B cell (primary cell): ENCODE results near the gene AEN. TPM values are rescaled to one million over a fixed set of nuclear protein-coding genes. Genes with fewer than 3 reads are reported as not detected.

ENCODE experiments used
- ATAC-seq: fragments of 200-7000 bp; cut with Tn5 transposase; one replicate; pipeline ENCODE4 v1.10.0; 2021; ENCODE audit warnings: low read depth, mild to moderate bottlenecking, moderate number of reproducible peaks, moderate library complexity
- CTCF ChIA-PET: fragments of 350-600 bp; sonication (Branson Sonifier 250); formaldehyde crosslinking; loops from one replicate; lab custom pipeline; 2021; ENCODE audit warnings: antibody characterized with exemption, inconsistent platforms; lab: Charles Lee
- POLR2A ChIA-PET: fragments of 350-600 bp; sonication (Branson Sonifier 250); formaldehyde crosslinking; loops from one replicate; lab custom pipeline; 2021; ENCODE audit warnings: antibody characterized with exemption; lab: Charles Lee
- DNase-seq: peaks from one replicate; pipeline ENCODE4 v3.0.0; 2013
- H2AFZ ChIP-seq: 2 replicates; pipeline ENCODE4 v1.6.1; 2012; ENCODE audit warnings: mild to moderate bottlenecking, low read depth, low read length; ENCODE audit not compliant: insufficient read depth, poor library complexity, severe bottlenecking
- H3K27ac ChIP-seq, 2 donors: 1 replicate in 1 of 2; 2 replicates in 1 of 2; pipeline ENCODE4 v1.5.1; 2012 to 2013; ENCODE audit warnings: low read length in 2 of 2, mild to moderate bottlenecking in 2 of 2, moderate library complexity in 1 of 2
- H3K27me3 ChIP-seq, 4 experiments: fragments of 200-600 bp in 1 of 4; sonication (generic) in 1 of 4; replicated peaks in 1 of 4; 1 replicate in 2 of 4; 2 replicates in 2 of 4; pipeline versions ENCODE4 v1.6.1 to v1.7.0; 2013 to 2016; ENCODE audit warnings: low read length in 3 of 4, mild to moderate bottlenecking in 2 of 4, mixed read lengths in 1 of 4, moderate library complexity in 1 of 4; ENCODE audit not compliant: insufficient read depth in 4 of 4, control insufficient read depth in 3 of 4; ENCODE audit errors: control extremely low read depth in 1 of 4
- H3K36me3 ChIP-seq, 2 experiments: replicated peaks in 1 of 2; 1 replicate in 1 of 2; 2 replicates in 1 of 2; pipeline versions ENCODE4 v1.6.1 to v1.7.1; 2013; ENCODE audit warnings: low read length in 1 of 2; ENCODE audit not compliant: insufficient read depth in 2 of 2, control insufficient read depth in 1 of 2; ENCODE audit errors: control extremely low read depth in 1 of 2, extremely low read depth in 1 of 2
- H3K4me1 ChIP-seq, 2 donors: fragments of 200-600 bp in 1 of 2; sonication (generic) in 1 of 2; 1 replicate in 1 of 2; 2 replicates in 1 of 2; pipeline versions ENCODE4 v1.5.1 to v1.6.1; 2013 to 2017; ENCODE audit warnings: low read length in 2 of 2; ENCODE audit not compliant: control insufficient read depth in 2 of 2, insufficient read depth in 2 of 2
- H3K4me2 ChIP-seq: replicated peaks from 2 replicates; pipeline ENCODE3; 2012; ENCODE audit warnings: mild to moderate bottlenecking, low read depth, low read length; ENCODE audit not compliant: poor library complexity, severe bottlenecking
- H3K4me3 ChIP-seq, 5 experiments: fragments of 200-600 bp in 1 of 5; sonication (generic) in 1 of 5; 1 replicate in 3 of 5; 2 replicates in 2 of 5; pipeline versions ENCODE4 v1.5.1 to v1.7.0; 2011 to 2016; ENCODE audit warnings: low read length in 4 of 5, mild to moderate bottlenecking in 4 of 5, low read depth in 2 of 5, control low read depth in 1 of 5, moderate library complexity in 1 of 5; ENCODE audit not compliant: insufficient read depth in 1 of 5; ENCODE audit errors: control extremely low read depth in 1 of 5, extremely low read depth in 1 of 5
- H3K79me2 ChIP-seq: fragments of 200-600 bp; sonication (generic); one replicate; pipeline ENCODE4 v1.6.0; 2016; ENCODE audit warnings: low read length; ENCODE audit not compliant: control insufficient read depth, insufficient read depth
- H3K9ac ChIP-seq: fragments of 200-600 bp; sonication (generic); 2 replicates; pipeline ENCODE4 v1.6.1; 2017; ENCODE audit warnings: mild to moderate bottlenecking, low read length, moderate library complexity
- H3K9me3 ChIP-seq, 3 donors: one replicate each; pipeline versions ENCODE4 v1.6.1 to v1.7.1; 2013; ENCODE audit warnings: low read length in 2 of 3; ENCODE audit not compliant: control insufficient read depth in 2 of 3, insufficient read depth in 1 of 3; ENCODE audit errors: control extremely low read depth in 1 of 3
- H4K20me1 ChIP-seq: 2 replicates; pipeline ENCODE4 v1.6.0; 2012; ENCODE audit warnings: mild to moderate bottlenecking, low read length; ENCODE audit not compliant: insufficient read depth, control insufficient read depth, poor library complexity, severe bottlenecking
- H3K27ac Mint-ChIP-seq: one replicate; pipeline ENCODE4 v1.8.0; 2021; ENCODE audit warnings: mixed read lengths
- H3K27me3 Mint-ChIP-seq: one replicate; pipeline ENCODE4 v1.8.0; 2021; ENCODE audit warnings: mixed read lengths
- H3K4me1 Mint-ChIP-seq: one replicate; pipeline ENCODE4 v1.8.0; 2021; ENCODE audit warnings: mixed read lengths
- H3K4me3 Mint-ChIP-seq: one replicate; pipeline ENCODE4 v1.8.0; 2021; ENCODE audit warnings: mixed read lengths
- H3K9me3 Mint-ChIP-seq: one replicate; pipeline ENCODE4 v1.8.0; 2022; ENCODE audit warnings: mixed read lengths; ENCODE audit not compliant: insufficient read depth
- EZH2 ChIP-seq: IDR thresholded peaks from 2 replicates; pipeline ENCODE4 v1.6.1; 2012; ENCODE audit warnings: borderline replicate concordance, low read depth, mild to moderate bottlenecking, moderate library complexity, low read length; ENCODE audit not compliant: insufficient read depth, poor library complexity, severe bottlenecking
- WGBS: methylation state at CpG from one replicate; pipeline ENCODE4 v1.1.5; 2013; ENCODE audit warnings: missing lambda C conversion rate; ENCODE audit not compliant: insufficient coverage; 5-methylcytosine and 5-hydroxymethylcytosine counted together
- intact Hi-C: fragments of 100-400 bp; cut with micrococcal nuclease; formaldehyde crosslinking; loops from one replicate; pipeline ENCODE4 v1.10.0; 2022
- polyA plus RNA-seq: library from polyadenylated mRNA; depleted of rRNA; stranded (reverse); fragments of >200 nt; gene quantifications from 2 replicates; pipeline ENCODE4 v1.2.3, GENCODE V29; 2012
- total RNA-seq, 2 donors: library from RNA; stranded (reverse); fragments of 120-200 nt in 1 of 2; gene quantifications; 1 replicate in 1 of 2; 2 replicates in 1 of 2; pipeline versions ENCODE4 v1.2.3 to v1.2.4, GENCODE V29; 2013 to 2022
- TF ChIP-seq, protein P1 (sequence below): fragments of 200-600 bp; IDR thresholded peaks from one replicate; pipeline ENCODE4 v1.8.0; 2022; ENCODE audit warnings: antibody characterized with exemption, mild to moderate bottlenecking

The AEN gene
- total and polyA plus RNA-seq, 2 donors (not counting 1 experiment from before 2014, with no cell fraction given): 18.5 to 42.9 TPM

DNA sequence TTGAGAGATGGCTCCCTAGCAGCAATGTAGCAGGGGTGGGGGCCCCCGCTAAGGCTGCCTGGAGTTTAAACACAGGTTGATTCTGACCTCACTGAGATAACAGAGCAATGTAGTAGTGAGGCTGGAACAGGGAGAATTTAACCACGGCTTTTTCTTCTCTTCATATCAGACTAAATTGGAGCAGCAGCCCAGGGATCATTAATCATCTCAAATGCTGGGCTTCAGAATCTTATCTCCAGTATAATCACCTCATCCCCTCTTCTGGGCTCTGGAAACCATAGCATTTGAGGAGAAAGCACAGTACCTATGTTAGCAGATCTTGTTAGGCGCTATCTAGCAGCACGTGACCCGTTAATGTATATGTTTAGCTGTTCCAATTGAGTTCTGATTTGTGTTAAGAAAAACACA lies 49.3 kb upstream of the AEN start:
- H3K9me3 ChIP-seq: no peaks in the 10 kb centered on the region
- H3K4me2 ChIP-seq: no peak overlapping the region
- H3K27me3 Mint-ChIP-seq: peaks cover 13% of the 10 kb centered on the region
- H3K27me3 ChIP-seq: no peaks in the 10 kb centered on the region
- no peaks in the 10 kb centered on the region for H3K79me2 ChIP-seq
- ATAC-seq (no peak), DNase-seq (no peak)
- ChIA-PET CTCF (no interaction called here), POLR2A (no interaction called here)
- H3K9me3 Mint-ChIP-seq: no peaks in the 10 kb centered on the region
- no peak for TF ChIP-seq EZH2
- TF ChIP-seq, protein P1, sequence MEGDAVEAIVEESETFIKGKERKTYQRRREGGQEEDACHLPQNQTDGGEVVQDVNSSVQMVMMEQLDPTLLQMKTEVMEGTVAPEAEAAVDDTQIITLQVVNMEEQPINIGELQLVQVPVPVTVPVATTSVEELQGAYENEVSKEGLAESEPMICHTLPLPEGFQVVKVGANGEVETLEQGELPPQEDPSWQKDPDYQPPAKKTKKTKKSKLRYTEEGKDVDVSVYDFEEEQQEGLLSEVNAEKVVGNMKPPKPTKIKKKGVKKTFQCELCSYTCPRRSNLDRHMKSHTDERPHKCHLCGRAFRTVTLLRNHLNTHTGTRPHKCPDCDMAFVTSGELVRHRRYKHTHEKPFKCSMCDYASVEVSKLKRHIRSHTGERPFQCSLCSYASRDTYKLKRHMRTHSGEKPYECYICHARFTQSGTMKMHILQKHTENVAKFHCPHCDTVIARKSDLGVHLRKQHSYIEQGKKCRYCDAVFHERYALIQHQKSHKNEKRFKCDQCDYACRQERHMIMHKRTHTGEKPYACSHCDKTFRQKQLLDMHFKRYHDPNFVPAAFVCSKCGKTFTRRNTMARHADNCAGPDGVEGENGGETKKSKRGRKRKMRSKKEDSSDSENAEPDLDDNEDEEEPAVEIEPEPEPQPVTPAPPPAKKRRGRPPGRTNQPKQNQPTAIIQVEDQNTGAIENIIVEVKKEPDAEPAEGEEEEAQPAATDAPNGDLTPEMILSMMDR: no peak
- H3K4me1 Mint-ChIP-seq: no peaks in the 10 kb centered on the region
- H4K20me1 ChIP-seq: no peaks in the 10 kb centered on the region
- H3K27ac ChIP-seq: no peak overlapping the region
- no peak overlapping the region for H3K4me3 Mint-ChIP-seq
- no peak overlapping the region for H2AFZ ChIP-seq
- H3K4me1 ChIP-seq: no peaks in the 10 kb centered on the region
- no peak overlapping the region for H3K9ac ChIP-seq
- no peak overlapping the region for H3K4me3 ChIP-seq
- no peaks in the 10 kb centered on the region for H3K36me3 ChIP-seq
- intact Hi-C loops: no loop called here
- H3K27ac Mint-ChIP-seq: no peak overlapping the region
- no CpG with 5 or more reads among the region's 5 CpGs for WGBS

DNA sequence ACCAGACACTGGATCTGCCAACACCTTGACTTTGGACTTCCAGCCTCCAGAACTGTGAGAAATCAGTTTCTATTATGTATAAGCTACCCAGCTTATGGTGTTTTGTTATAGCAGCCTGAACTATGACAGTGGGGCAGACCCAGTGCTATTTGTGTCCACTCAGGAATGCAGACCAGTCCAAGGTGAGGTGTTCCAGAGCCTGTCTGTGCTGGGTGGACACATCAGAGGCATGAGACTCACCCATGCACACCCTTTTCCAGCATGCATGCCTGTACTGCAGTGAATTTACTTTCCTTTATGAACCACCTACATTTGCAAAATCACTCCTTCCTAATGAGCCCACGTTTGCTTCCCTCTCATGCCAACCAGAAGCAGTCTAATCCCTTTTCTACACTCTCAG lies 47.1 kb upstream of the AEN start:
- ChIA-PET CTCF (no interaction called here), POLR2A (no interaction called here)
- no peaks in the 10 kb centered on the region for H3K4me1 ChIP-seq
- H3K9ac ChIP-seq: no peak overlapping the region
- no peaks in the 10 kb centered on the region for H3K36me3 ChIP-seq
- WGBS: 75% methylated on average over 1 of the region's 1 CpG
- H3K9me3 Mint-ChIP-seq: no peaks in the 10 kb centered on the region
- no peak overlapping the region for H3K4me2 ChIP-seq
- H3K4me3 ChIP-seq: no peak overlapping the region
- intact Hi-C loops: no loop called here
- H4K20me1 ChIP-seq: no peaks in the 10 kb centered on the region
- no peaks in the 10 kb centered on the region for H3K79me2 ChIP-seq
- no peak overlapping the region for H3K27ac Mint-ChIP-seq
- H2AFZ ChIP-seq: no peak overlapping the region
- no peak for TF ChIP-seq EZH2
- TF ChIP-seq, protein P1: no peak
- DNase-seq (no peak), ATAC-seq (no peak)
- peaks cover 8% of the 10 kb centered on the region for H3K27me3 Mint-ChIP-seq
- no peaks in the 10 kb centered on the region for H3K9me3 ChIP-seq
- H3K27me3 ChIP-seq: no peaks in the 10 kb centered on the region
- H3K27ac ChIP-seq: no peak overlapping the region
- H3K4me3 Mint-ChIP-seq: no peak overlapping the region
- H3K4me1 Mint-ChIP-seq: no peaks in the 10 kb centered on the region
